GM23248 (cell line): ENCODE measurements around the gene COL15A1.

Source experiments
- EZH2 ChIP-seq: fragments of 200-600 bp; sonication (generic); IDR thresholded peaks from 2 replicates; pipeline ENCODE4 v1.6.1; 2018; ENCODE audit warnings: antibody characterized with exemption, mild to moderate bottlenecking; ENCODE audit not compliant: insufficient read depth, poor library complexity, severe bottlenecking
- EZH2phosphoT487 ChIP-seq: fragments of 200-600 bp; sonication (generic); IDR thresholded peaks from 2 replicates; pipeline ENCODE4 v1.6.1; 2018; ENCODE audit warnings: antibody characterized with exemption, moderate library complexity, mild to moderate bottlenecking, low read depth; ENCODE audit not compliant: insufficient read depth

- TF ChIP-seq EZH2 (no peak), EZH2phosphoT487 (no peak)
Measured at GRCh38 chr9:99049228-99049627, 105.5 kb downstream of the COL15A1 start.
